ENCODE measurements around the gene INPP4A. TPM values are rescaled to one million over a fixed set of nuclear protein-coding genes. Genes with fewer than 3 reads are reported as not detected.

INPP4A gene
- total RNA-seq, 2 donors from 2014 or later, result 12.7 to 18.2 TPM

DNA sequence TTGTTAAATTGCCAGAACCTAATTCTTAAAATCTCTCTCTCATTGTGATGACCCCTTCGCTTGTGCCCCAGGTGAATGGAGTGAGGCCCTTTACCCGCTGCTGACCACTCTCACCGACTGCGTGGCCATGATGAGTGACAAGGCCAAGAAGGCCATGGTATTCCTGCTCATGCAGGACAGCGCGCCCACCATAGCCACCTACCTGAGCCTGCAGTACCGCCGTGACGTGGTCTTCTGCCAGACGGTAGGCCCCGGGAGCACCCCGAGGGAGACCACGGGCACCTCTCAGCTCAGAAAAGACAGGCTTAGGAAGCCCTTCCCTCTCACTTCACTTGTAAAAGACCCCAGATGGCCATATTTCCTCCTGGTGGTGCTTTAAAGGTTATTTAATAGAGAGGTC is 118.7 kb downstream of the INPP4A start:
- TF ChIP-seq, protein P1, sequence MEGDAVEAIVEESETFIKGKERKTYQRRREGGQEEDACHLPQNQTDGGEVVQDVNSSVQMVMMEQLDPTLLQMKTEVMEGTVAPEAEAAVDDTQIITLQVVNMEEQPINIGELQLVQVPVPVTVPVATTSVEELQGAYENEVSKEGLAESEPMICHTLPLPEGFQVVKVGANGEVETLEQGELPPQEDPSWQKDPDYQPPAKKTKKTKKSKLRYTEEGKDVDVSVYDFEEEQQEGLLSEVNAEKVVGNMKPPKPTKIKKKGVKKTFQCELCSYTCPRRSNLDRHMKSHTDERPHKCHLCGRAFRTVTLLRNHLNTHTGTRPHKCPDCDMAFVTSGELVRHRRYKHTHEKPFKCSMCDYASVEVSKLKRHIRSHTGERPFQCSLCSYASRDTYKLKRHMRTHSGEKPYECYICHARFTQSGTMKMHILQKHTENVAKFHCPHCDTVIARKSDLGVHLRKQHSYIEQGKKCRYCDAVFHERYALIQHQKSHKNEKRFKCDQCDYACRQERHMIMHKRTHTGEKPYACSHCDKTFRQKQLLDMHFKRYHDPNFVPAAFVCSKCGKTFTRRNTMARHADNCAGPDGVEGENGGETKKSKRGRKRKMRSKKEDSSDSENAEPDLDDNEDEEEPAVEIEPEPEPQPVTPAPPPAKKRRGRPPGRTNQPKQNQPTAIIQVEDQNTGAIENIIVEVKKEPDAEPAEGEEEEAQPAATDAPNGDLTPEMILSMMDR (IDR thresholded peaks at IDR 0.05), result no peak
- DNase-seq (ENCODE audit: low spot score), result no peak
- no peak overlapping the region for H3K4me3 ChIP-seq
- H3K27me3 ChIP-seq, result no peaks in the 10 kb centered on the region
- peaks cover 47% of the 10 kb centered on the region for H3K36me3 ChIP-seq
- H3K9me3 ChIP-seq, result no peaks in the 10 kb centered on the region
- H3K4me1 ChIP-seq, result peaks cover 0 to 47% of the 10 kb centered on the region in 2 donors
- H3K27ac ChIP-seq, result no peak overlapping the region

DNA sequence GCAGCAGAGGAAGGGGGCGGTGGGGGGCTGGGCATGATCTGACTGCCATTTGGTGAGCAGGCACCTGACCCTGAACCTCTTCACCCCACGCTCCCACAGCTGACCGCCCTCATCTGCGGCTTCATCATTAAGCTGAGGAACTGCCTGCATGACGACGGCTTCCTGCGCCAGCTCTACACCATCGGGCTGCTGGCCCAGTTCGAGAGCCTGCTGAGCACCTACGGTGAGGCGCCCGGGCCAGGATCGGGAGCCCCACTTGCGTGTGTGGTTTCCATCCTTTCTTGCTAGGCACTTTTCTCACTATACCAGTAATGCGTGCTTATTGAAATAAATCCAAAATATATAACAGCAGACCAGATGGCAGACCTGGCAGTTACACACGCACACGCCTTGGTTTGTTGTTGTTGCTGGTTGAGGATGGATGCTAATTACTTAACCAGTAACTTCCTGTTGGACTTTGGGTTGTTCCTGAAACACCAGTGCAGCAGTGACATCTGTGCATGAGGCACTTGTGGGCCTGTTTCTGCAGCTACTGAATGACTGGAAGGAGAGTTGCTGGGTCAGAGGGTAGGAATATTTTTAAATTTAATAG is 120.0 kb downstream of the INPP4A start:
- Histone ChIP-seq H3K4me3 (no peak overlapping the region), H3K4me1 (peaks cover 0 to 45% of the 10 kb centered on the region in 2 donors), H3K27ac (no peak overlapping the region), H3K27me3 (no peaks in the 10 kb centered on the region), H3K36me3 (peaks cover 46% of the 10 kb centered on the region), H3K9me3 (no peaks in the 10 kb centered on the region)
- DNase-seq (ENCODE audit: low spot score), result no peak
- TF ChIP-seq, protein P1 (IDR thresholded peaks at IDR 0.05), result no peak

DNA sequence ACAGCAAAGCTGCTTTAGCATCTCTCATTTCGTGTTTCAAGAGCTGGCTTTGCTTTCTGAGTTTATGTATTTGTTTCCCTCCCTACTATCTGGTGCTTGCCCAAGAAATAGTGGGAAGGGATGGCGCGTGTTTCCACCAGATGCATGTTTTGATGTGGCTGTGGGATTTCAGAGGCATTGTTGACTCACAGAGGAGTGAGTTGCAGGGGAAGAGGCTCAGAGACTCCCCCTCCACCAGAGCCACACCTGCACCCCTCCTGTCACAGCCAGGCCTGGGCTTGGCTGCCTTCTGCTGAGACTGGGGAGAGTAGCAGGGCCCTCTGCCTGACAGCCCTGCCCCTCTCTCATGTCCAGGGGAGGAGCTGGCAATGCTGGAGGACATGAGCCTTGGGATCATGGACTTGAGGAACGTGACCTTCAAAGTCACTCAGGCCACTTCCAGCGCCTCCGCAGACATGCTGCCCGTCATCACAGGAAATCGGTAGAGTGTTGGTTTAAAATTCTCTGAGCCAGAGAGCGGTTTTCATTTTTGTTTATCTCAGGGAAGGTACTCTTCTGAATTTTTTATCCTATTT is 120.7 kb downstream of the INPP4A start:
- H3K27ac ChIP-seq, result no peak overlapping the region
- H3K27me3 ChIP-seq, result no peaks in the 10 kb centered on the region
- H3K36me3 ChIP-seq, result peaks cover 51% of the 10 kb centered on the region
- no peaks in the 10 kb centered on the region for H3K9me3 ChIP-seq
- no peak for DNase-seq (ENCODE audit: low spot score)
- TF ChIP-seq, protein P1 (IDR thresholded peaks at IDR 0.05), result no peak
- H3K4me3 ChIP-seq, result no peak overlapping the region
- peaks cover 0 to 40% of the 10 kb centered on the region in 2 donors for H3K4me1 ChIP-seq

DNA sequence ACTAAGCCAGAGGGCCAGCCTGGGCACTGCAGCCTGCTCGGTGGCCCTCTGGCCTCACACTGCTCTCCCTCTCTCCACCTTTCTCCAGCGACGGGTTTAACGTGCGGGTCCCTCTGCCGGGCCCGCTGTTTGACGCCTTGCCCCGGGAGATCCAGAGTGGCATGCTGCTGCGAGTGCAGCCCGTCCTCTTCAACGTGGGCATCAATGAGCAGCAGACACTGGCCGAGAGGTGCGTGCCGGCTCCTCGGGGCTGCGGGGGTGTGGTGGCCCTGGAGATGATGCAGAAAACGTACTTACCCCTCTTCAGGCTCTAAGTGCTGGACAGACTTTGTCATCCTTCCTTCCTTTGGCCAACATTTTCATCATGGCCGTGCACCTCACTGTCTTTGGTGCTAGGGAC is 121.3 kb downstream of the INPP4A start:
- H3K36me3 ChIP-seq, result peaks cover 51% of the 10 kb centered on the region
- TF ChIP-seq, protein P1 (IDR thresholded peaks at IDR 0.05), result no peak
- peaks cover 0 to 34% of the 10 kb centered on the region in 2 donors for H3K4me1 ChIP-seq
- DNase-seq (ENCODE audit: low spot score), result no peak
- H3K4me3 ChIP-seq, result no peak overlapping the region
- H3K9me3 ChIP-seq, result no peaks in the 10 kb centered on the region
- no peak overlapping the region for H3K27ac ChIP-seq
- H3K27me3 ChIP-seq, result no peaks in the 10 kb centered on the region

DNA sequence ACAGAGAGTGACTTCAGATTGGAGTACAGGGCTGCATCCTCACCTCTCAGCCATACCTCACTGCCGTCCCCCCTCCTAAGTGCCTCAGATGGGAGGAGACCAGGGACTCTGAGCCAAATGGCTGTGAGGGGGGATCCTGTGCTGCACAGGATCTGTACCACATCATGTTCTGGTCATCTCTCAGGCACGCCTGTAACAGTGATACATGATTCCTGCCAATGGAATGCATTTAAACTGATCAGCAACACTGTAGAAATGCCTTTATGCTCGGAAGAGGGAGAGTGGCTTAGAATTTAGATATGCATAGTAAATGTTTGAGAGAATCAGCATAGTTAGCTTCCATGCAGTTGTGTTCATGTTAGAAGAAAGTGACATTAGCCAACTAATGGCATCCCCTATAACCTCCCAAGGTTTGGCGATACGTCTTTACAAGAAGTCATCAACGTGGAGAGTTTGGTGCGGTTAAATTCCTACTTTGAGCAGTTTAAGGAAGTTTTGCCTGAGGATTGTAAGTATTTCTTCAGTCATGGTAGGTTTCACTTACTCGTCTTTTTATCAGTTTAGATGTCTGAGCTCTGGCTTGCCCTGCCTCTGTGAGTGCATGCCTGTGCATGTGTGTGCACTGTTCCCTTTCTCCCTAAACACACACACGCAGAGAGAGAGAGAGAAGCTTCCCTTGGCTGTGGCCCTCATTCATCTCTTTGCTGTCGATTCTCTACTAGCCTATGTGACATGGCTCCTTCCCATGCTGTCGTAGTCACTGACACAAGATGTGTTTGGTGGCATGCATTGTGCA is 123.7 kb downstream of the INPP4A start:
- DNase-seq (ENCODE audit: low spot score), result no peak
- peaks cover 56% of the 10 kb centered on the region for H3K36me3 ChIP-seq
- H3K4me1 ChIP-seq, result peaks cover 0 to 10% of the 10 kb centered on the region in 2 donors
- no peaks in the 10 kb centered on the region for H3K27me3 ChIP-seq
- H3K4me3 ChIP-seq, result no peak overlapping the region
- no peaks in the 10 kb centered on the region for H3K9me3 ChIP-seq
- no peak overlapping the region for H3K27ac ChIP-seq
- TF ChIP-seq, protein P1 (IDR thresholded peaks at IDR 0.05), result no peak

Measured in right atrium auricular region (tissue), 2 donors.